K562 (cell line): ENCODE measurements around the gene TMEM63A.

Experiments used
- ESRRB ChIP-seq: fragments of 250-450 bp; sonication (Bioruptor Pico); IDR thresholded peaks from 2 replicates; pipeline ENCODE4 v1.5.0; 2020; ENCODE audit warnings: mild to moderate bottlenecking, moderate library complexity, borderline replicate concordance
- KDM1A ChIP-seq, 2 experiments: fragments of 450-650 bp; IDR thresholded peaks; 2 replicates each; pipeline ENCODE4 v1.6.1; 2016; ENCODE audit warnings: mild to moderate bottlenecking in 2 of 2
- MECOM ChIP-seq: fragments of 250-450 bp; sonication (Bioruptor Pico); IDR thresholded peaks from 2 replicates; pipeline ENCODE4 v1.8.0; 2022; ENCODE audit warnings: inconsistent platforms
- SAFB ChIP-seq: fragments of 200-400 bp; formaldehyde crosslinking; IDR thresholded peaks from 2 replicates; pipeline ENCODE4 v1.6.1; 2017; ENCODE audit warnings: low read depth, low read length, borderline replicate concordance
- SETDB1 ChIP-seq: IDR thresholded peaks from one replicate; pipeline ENCODE4 v1.6.1; 2012; ENCODE audit warnings: low read length, control low read depth, inconsistent platforms
- U2AF2 ChIP-seq: fragments of 200-400 bp; formaldehyde crosslinking; optimal IDR thresholded peaks from 2 replicates; pipeline ENCODE3; 2017; ENCODE audit warnings: low read depth, mild to moderate bottlenecking, low read length
- ZNF282 ChIP-seq: sonication (generic); formaldehyde crosslinking; IDR thresholded peaks from 2 replicates; pipeline ENCODE4 v1.8.1; 2023; ENCODE audit warnings: missing genetic modification reagents
- TF ChIP-seq, protein P1 (sequence below), 2 experiments: IDR thresholded peaks; 2 replicates each; pipeline ENCODE4 v1.6.1; 2012; ENCODE audit warnings: improper control_type of control experiment in 2 of 2, low read depth in 2 of 2, low read length in 2 of 2, borderline replicate concordance in 1 of 2
- TF ChIP-seq, protein P2 (sequence below): fragments of 250-450 bp; sonication (Bioruptor Pico); IDR thresholded peaks from 2 replicates; pipeline ENCODE4 v1.4.0; 2020; ENCODE audit warnings: mild to moderate bottlenecking, moderate library complexity
- TF ChIP-seq, protein P3 (sequence below), 3 experiments: IDR thresholded peaks in 2 of 3; conservative IDR thresholded peaks in 1 of 3; 2 replicates each; pipeline ENCODE4 v1.5.1; 2011 to 2012; ENCODE audit warnings: low read length in 3 of 3, mild to moderate bottlenecking in 3 of 3, control low read depth in 2 of 3, improper control_type of control experiment in 1 of 3, inconsistent platforms in 1 of 3, low read depth in 1 of 3, mixed read lengths in 1 of 3, moderate library complexity in 1 of 3; ENCODE audit not compliant: insufficient read depth in 2 of 3
- TF ChIP-seq, protein P4 (sequence below), 2 experiments: fragments of 150-350 bp in 1 of 2; IDR thresholded peaks; 2 replicates each; pipeline ENCODE4 v1.6.1; 2012 to 2016; ENCODE audit warnings: low read depth in 2 of 2, low read length in 2 of 2, mild to moderate bottlenecking in 1 of 2, moderate library complexity in 1 of 2

DNA sequence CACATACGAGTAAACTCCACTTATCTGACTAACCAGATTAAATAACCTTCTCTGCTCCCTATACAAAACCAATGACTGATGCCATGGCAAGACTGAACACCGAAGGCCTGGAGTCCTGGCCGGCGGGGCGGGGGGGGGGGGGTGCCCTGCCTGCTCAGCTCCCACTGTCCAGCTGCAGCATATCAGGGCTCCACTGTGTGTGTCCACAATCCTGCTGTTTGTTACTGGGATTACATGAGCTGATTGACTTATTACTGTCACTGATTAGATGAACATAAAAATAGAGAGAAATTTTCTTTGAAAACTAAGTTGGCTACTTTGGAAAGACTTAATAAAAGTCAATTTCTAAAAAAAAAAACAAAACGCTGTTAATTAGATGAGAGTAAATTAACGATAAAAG lies 24.9 kb downstream of the TMEM63A start:
- TF ChIP-seq, protein P1, sequence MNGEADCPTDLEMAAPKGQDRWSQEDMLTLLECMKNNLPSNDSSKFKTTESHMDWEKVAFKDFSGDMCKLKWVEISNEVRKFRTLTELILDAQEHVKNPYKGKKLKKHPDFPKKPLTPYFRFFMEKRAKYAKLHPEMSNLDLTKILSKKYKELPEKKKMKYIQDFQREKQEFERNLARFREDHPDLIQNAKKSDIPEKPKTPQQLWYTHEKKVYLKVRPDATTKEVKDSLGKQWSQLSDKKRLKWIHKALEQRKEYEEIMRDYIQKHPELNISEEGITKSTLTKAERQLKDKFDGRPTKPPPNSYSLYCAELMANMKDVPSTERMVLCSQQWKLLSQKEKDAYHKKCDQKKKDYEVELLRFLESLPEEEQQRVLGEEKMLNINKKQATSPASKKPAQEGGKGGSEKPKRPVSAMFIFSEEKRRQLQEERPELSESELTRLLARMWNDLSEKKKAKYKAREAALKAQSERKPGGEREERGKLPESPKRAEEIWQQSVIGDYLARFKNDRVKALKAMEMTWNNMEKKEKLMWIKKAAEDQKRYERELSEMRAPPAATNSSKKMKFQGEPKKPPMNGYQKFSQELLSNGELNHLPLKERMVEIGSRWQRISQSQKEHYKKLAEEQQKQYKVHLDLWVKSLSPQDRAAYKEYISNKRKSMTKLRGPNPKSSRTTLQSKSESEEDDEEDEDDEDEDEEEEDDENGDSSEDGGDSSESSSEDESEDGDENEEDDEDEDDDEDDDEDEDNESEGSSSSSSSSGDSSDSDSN (IDR thresholded peaks at IDR 0.05; ENCODE audit: borderline replicate concordance in 1 of 2, low read depth in 2 of 2, low read length in 2 of 2) = no peak
- TF ChIP-seq KDM1A (IDR thresholded peaks at IDR 0.05) (no peak), MECOM (no peak), U2AF2 (no peak), ESRRB (CRISPR knock-in tag) (no peak), ZNF282 (CRISPR knock-in tag) (no peak), SETDB1 (no peak), SAFB (no peak)
- TF ChIP-seq, protein P2, sequence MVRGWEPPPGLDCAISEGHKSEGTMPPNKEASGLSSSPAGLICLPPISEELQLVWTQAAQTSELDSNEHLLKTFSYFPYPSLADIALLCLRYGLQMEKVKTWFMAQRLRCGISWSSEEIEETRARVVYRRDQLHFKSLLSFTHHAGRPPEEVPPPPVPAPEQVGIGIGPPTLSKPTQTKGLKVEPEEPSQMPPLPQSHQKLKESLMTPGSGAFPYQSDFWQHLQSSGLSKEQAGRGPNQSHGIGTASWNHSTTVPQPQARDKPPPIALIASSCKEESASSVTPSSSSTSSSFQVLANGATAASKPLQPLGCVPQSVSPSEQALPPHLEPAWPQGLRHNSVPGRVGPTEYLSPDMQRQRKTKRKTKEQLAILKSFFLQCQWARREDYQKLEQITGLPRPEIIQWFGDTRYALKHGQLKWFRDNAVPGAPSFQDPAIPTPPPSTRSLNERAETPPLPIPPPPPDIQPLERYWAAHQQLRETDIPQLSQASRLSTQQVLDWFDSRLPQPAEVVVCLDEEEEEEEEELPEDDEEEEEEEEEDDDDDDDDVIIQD = no peak
- TF ChIP-seq, protein P3, sequence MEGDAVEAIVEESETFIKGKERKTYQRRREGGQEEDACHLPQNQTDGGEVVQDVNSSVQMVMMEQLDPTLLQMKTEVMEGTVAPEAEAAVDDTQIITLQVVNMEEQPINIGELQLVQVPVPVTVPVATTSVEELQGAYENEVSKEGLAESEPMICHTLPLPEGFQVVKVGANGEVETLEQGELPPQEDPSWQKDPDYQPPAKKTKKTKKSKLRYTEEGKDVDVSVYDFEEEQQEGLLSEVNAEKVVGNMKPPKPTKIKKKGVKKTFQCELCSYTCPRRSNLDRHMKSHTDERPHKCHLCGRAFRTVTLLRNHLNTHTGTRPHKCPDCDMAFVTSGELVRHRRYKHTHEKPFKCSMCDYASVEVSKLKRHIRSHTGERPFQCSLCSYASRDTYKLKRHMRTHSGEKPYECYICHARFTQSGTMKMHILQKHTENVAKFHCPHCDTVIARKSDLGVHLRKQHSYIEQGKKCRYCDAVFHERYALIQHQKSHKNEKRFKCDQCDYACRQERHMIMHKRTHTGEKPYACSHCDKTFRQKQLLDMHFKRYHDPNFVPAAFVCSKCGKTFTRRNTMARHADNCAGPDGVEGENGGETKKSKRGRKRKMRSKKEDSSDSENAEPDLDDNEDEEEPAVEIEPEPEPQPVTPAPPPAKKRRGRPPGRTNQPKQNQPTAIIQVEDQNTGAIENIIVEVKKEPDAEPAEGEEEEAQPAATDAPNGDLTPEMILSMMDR (IDR thresholded peaks at IDR 0.05 in 2 of 3, conservative IDR thresholded peaks at IDR 0.05 in 1 of 3; ENCODE audit: insufficient read depth in 2 of 3, low read depth in 1 of 3, low read length in 3 of 3) = no peak
- TF ChIP-seq, protein P4, sequence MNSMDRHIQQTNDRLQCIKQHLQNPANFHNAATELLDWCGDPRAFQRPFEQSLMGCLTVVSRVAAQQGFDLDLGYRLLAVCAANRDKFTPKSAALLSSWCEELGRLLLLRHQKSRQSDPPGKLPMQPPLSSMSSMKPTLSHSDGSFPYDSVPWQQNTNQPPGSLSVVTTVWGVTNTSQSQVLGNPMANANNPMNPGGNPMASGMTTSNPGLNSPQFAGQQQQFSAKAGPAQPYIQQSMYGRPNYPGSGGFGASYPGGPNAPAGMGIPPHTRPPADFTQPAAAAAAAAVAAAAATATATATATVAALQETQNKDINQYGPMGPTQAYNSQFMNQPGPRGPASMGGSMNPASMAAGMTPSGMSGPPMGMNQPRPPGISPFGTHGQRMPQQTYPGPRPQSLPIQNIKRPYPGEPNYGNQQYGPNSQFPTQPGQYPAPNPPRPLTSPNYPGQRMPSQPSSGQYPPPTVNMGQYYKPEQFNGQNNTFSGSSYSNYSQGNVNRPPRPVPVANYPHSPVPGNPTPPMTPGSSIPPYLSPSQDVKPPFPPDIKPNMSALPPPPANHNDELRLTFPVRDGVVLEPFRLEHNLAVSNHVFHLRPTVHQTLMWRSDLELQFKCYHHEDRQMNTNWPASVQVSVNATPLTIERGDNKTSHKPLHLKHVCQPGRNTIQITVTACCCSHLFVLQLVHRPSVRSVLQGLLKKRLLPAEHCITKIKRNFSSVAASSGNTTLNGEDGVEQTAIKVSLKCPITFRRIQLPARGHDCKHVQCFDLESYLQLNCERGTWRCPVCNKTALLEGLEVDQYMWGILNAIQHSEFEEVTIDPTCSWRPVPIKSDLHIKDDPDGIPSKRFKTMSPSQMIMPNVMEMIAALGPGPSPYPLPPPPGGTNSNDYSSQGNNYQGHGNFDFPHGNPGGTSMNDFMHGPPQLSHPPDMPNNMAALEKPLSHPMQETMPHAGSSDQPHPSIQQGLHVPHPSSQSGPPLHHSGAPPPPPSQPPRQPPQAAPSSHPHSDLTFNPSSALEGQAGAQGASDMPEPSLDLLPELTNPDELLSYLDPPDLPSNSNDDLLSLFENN (IDR thresholded peaks at IDR 0.05; ENCODE audit: low read depth in 2 of 2, low read length in 2 of 2) = no peak
